Right lobe of liver (tissue), 6 donors: ENCODE data around the gene TMEM72. TPM values are rescaled to one million over a fixed set of nuclear protein-coding genes. Genes with fewer than 3 reads are reported as not detected.

Experiments used
- ATAC-seq, 4 donors: fragments of 200-7000 bp; cut with Tn5 transposase; one replicate each; pipeline ENCODE4 v1.9.1; 2020; ENCODE audit warnings: mild to moderate bottlenecking in 4 of 4, moderate library complexity in 4 of 4
- DNase-seq, 3 donors: peaks; one replicate each; pipeline ENCODE4 v3.0.0-alpha.2; 2020
- H3K27ac ChIP-seq, 3 donors: fragments of 200-600 bp; one replicate each; pipeline ENCODE4 v1.8.0; 2022
- H3K27me3 ChIP-seq, 2 donors: fragments of 200-600 bp; one replicate each; pipeline ENCODE4 v1.8.0; 2022
- H3K36me3 ChIP-seq, 4 donors: fragments of 200-600 bp; sonication (generic) in 1 of 4; one replicate each; pipeline versions ENCODE4 v1.5.1 to v1.8.0; 2017 to 2022; ENCODE audit warnings: control low read depth in 1 of 4
- H3K4me1 ChIP-seq, 4 donors: fragments of 200-600 bp; sonication (generic) in 1 of 4; one replicate each; pipeline versions ENCODE4 v1.5.1 to v1.8.0; 2017 to 2022; ENCODE audit warnings: control low read depth in 1 of 4
- H3K4me3 ChIP-seq, 3 donors: fragments of 200-600 bp; one replicate each; pipeline ENCODE4 v1.8.0; 2022
- H3K9me3 ChIP-seq, 4 donors: fragments of 200-600 bp; sonication (generic) in 1 of 4; one replicate each; pipeline versions ENCODE4 v1.5.1 to v1.8.0; 2017 to 2022; ENCODE audit warnings: control low read depth in 1 of 4
- POLR2A ChIP-seq: fragments of 450-650 bp; IDR thresholded peaks from one replicate; pipeline ENCODE4 v1.6.1; 2017; ENCODE audit warnings: antibody characterized with exemption, mild to moderate bottlenecking
- WGBS: methylation state at CpG from one replicate; pipeline ENCODE4 v1.1.6; 2018; ENCODE audit warnings: low coverage, low lambda C conversion rate; ENCODE audit not compliant: insufficient coverage; ENCODE audit errors: missing lambda C conversion rate; 5-methylcytosine and 5-hydroxymethylcytosine counted together
- intact Hi-C, 2 donors: fragments of 100-400 bp; cut with DNase I; formaldehyde crosslinking; loops; one replicate each; pipeline versions ENCODE4 v1.11.2 to v1.14.1; 2022
- total RNA-seq, 6 experiments: library from RNA; depleted of rRNA in 2 of 6; stranded (reverse); fragments of >200 nt in 2 of 6; fragmentation: NEBNext Ultra II Directional in 3 of 6; extraction: Animal tissue kit (Norgen Biotek cat#: 25700) in 3 of 6; gene quantifications; one replicate each; pipeline versions ENCODE4 v1.1.0 to v1.2.4, GENCODE V29; 2016 to 2023
- TF ChIP-seq, protein P1 (sequence below), 4 donors: fragments of 200-600 bp in 3 of 4; fragments of 450-650 bp in 1 of 4; IDR thresholded peaks; one replicate each; pipeline versions ENCODE4 v1.5.1 to v1.8.0; 2016 to 2022; ENCODE audit warnings: antibody characterized with exemption in 4 of 4, mild to moderate bottlenecking in 2 of 4
- donor health status: DM: no; HTN: yes; CAD: no.
- donor health status: DM: no; HTN: no; CAD: no.
- donor health status: DM: no; HTN: no; CAD: no.
- donor health status: DM: no; HTN: yes; CAD: no.
- donor health status: DM: no; HTN: yes; CAD: no.

The TMEM72 gene
- total RNA-seq, 6 experiments from 2014 or later = not detected

DNA sequence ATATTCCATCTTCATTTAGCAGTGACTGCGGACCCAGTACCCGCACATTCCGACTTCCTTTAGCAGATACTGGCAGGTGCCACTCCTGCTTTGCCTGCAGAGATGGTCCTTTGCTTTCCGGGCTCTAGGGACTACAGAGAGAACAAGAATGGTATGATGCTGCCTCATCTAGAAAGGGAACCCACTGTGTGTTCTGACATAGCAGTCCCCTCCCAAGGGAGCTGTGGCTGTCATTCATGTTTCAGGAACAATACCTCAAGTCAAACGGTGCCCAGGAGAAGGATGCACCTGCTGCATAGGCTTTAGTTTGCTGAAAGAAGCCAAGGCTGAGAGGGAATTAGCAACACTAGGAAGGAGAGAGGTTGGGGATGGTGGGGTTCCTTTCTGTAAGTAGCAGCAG lies 15.9 kb upstream of the TMEM72 start:
- H3K27ac ChIP-seq = no peak overlapping the region

DNA sequence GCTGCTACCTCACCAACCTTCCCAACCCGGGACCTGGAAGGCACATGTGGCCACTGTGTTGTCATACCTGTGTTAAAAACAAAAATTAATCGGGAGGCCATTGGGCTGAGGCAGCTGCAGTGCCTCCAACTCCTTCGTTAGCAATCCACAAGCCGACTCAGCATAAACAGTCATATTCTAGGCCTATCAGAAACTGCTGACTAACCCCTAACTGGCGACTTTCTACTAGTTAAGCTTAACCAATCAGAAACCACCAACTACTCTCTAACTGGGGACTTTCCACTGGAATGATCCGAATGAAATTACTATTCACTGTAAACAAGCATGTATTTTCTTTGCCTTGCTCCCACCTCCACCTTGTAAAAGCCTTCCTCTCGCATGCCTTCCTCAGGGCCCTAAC lies 14.1 kb upstream of the TMEM72 start:
- ATAC-seq (no peak), DNase-seq (no peak)
- Histone ChIP-seq H3K27ac (no peak overlapping the region), H3K27me3 (no peaks in the 10 kb centered on the region), H3K9me3 (no peaks in the 10 kb centered on the region), H3K36me3 (no peaks in the 10 kb centered on the region), H3K4me3 (no peak overlapping the region), H3K4me1 (no peaks in the 10 kb centered on the region)
- WGBS = 94% methylated on average over 4 of the region's 7 CpGs
- TF ChIP-seq, protein P1, sequence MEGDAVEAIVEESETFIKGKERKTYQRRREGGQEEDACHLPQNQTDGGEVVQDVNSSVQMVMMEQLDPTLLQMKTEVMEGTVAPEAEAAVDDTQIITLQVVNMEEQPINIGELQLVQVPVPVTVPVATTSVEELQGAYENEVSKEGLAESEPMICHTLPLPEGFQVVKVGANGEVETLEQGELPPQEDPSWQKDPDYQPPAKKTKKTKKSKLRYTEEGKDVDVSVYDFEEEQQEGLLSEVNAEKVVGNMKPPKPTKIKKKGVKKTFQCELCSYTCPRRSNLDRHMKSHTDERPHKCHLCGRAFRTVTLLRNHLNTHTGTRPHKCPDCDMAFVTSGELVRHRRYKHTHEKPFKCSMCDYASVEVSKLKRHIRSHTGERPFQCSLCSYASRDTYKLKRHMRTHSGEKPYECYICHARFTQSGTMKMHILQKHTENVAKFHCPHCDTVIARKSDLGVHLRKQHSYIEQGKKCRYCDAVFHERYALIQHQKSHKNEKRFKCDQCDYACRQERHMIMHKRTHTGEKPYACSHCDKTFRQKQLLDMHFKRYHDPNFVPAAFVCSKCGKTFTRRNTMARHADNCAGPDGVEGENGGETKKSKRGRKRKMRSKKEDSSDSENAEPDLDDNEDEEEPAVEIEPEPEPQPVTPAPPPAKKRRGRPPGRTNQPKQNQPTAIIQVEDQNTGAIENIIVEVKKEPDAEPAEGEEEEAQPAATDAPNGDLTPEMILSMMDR (IDR thresholded peaks at IDR 0.05) = no peak
- TF ChIP-seq POLR2A = no peak
- intact Hi-C loops = no loop called here

More for the DNA sequence above, 15.9 kb upstream of the TMEM72 start:
- intact Hi-C loops = no loop called here
- DNase-seq (no peak), ATAC-seq (no peak)
- Histone ChIP-seq H3K4me3 (no peak overlapping the region), H3K27me3 (no peaks in the 10 kb centered on the region), H3K4me1 (no peaks in the 10 kb centered on the region), H3K36me3 (no peaks in the 10 kb centered on the region), H3K9me3 (no peaks in the 10 kb centered on the region)
- WGBS = 45% methylated on average over 1 of the region's 5 CpGs
- TF ChIP-seq POLR2A = no peak
- TF ChIP-seq, protein P1 (IDR thresholded peaks at IDR 0.05) = no peak

DNA sequence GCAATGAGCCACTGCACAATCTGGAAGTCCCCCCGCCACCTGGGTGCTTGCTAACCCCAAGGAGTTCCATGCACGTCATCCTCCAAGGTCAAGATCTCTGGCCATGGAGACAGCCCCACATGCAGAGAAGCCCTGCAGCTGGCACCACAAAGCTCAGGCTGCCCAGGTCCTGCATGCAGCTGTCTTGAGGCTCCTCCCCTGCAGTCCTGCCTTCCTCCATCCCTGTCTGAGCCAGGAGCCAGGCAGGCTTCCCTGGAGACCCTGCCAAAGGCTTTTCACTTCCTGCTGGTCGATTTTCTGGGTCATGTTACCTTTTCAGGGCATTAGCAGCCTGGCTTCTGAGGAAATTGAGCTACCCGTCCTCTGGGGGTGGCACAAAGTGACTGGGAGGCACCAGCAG lies 12.5 kb upstream of the TMEM72 start:
- TF ChIP-seq, protein P1 (IDR thresholded peaks at IDR 0.05) = no peak
- TF ChIP-seq POLR2A = no peak
- no peak for ATAC-seq
- Histone ChIP-seq H3K4me3 (no peak overlapping the region), H3K36me3 (no peaks in the 10 kb centered on the region), H3K27ac (no peak overlapping the region), H3K9me3 (no peaks in the 10 kb centered on the region), H3K4me1 (no peaks in the 10 kb centered on the region), H3K27me3 (no peaks in the 10 kb centered on the region)
- intact Hi-C loops = no loop called here
- no peak for DNase-seq
- 8% methylated on average over 2 of the region's 4 CpGs for WGBS

DNA sequence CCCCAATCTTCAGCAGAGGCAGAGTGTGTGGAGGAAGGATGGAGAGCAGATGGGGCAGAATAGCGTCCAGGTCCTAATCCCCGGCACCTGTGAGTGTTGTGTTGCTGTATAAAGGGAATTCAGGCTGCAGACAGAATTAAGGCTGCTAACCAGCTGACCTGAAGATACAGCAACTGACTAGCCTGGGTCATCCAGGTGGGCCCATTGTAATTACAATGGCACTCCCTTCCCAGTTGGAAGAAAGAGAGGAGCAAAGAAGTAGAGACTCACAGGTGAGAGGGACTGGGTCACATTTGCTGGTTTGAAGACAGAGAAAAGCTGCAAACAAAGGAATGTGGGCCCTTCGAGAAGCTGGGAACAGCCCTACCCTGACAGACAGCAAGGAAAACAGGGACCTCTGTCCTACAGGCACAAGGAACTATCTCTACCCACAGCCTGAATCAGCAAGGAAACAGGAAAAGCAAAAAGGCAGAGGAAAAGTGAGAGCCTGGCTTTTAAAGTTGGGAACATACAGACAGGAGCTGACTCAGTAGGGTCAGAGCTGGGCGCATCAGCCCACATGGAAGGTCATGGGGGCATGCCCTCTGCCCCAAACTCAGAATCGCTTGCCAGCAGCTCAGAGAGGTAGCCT lies 11.6 kb upstream of the TMEM72 start:
- H3K36me3 ChIP-seq = no peaks in the 10 kb centered on the region
- no peaks in the 10 kb centered on the region for H3K4me1 ChIP-seq
- peak; percentile 17 to 53 (median 36) for ATAC-seq
- H3K27ac ChIP-seq = no peak overlapping the region
- intact Hi-C loops = no loop called here
- no peak overlapping the region for H3K4me3 ChIP-seq
- no peaks in the 10 kb centered on the region for H3K27me3 ChIP-seq
- no peak for DNase-seq
- TF ChIP-seq, protein P1 (IDR thresholded peaks at IDR 0.05) = no peak
- TF ChIP-seq POLR2A = no peak
- WGBS = 82% methylated on average over 4 of the region's 5 CpGs
- no peaks in the 10 kb centered on the region for H3K9me3 ChIP-seq
